BE2C (cell line): Measurements from ENCODE around the gene AP3B1.

Experiments used
- DNase-seq: peaks from one replicate; pipeline ENCODE4 v3.0.0-alpha.2; 2020
- H3K27me3 ChIP-seq: fragments of 250-450 bp; sonication (Bioruptor Pico); 2 replicates; pipeline ENCODE4 v1.5.1; 2020; ENCODE audit warnings: mild to moderate bottlenecking
- H3K36me3 ChIP-seq: fragments of 250-450 bp; sonication (Bioruptor Pico); 2 replicates; pipeline ENCODE4 v1.5.1; 2020; ENCODE audit warnings: mild to moderate bottlenecking
- H3K4me1 ChIP-seq: fragments of 250-450 bp; sonication (Bioruptor Pico); 2 replicates; pipeline ENCODE4 v1.5.1; 2020
- H3K4me3 ChIP-seq: 2 replicates; pipeline ENCODE4 v1.5.1; 2011; ENCODE audit warnings: low read depth, low read length
- H3K9me3 ChIP-seq: fragments of 250-450 bp; sonication (Bioruptor Pico); 2 replicates; pipeline ENCODE4 v1.5.1; 2020
- TF ChIP-seq, protein P1 (sequence below): IDR thresholded peaks from 2 replicates; pipeline ENCODE4 v1.5.1; 2012; ENCODE audit warnings: mild to moderate bottlenecking, low read depth, low read length

Gene AP3B1

GRCh38 chr5:78334811-78335210, 40.3 kb upstream of the AP3B1 start:
- no peak overlapping the region for H3K4me3 ChIP-seq
- no peaks in the 10 kb centered on the region for H3K27me3 ChIP-seq
- H3K9me3 ChIP-seq: no peaks in the 10 kb centered on the region
- DNase-seq: no peak
- TF ChIP-seq, protein P1, sequence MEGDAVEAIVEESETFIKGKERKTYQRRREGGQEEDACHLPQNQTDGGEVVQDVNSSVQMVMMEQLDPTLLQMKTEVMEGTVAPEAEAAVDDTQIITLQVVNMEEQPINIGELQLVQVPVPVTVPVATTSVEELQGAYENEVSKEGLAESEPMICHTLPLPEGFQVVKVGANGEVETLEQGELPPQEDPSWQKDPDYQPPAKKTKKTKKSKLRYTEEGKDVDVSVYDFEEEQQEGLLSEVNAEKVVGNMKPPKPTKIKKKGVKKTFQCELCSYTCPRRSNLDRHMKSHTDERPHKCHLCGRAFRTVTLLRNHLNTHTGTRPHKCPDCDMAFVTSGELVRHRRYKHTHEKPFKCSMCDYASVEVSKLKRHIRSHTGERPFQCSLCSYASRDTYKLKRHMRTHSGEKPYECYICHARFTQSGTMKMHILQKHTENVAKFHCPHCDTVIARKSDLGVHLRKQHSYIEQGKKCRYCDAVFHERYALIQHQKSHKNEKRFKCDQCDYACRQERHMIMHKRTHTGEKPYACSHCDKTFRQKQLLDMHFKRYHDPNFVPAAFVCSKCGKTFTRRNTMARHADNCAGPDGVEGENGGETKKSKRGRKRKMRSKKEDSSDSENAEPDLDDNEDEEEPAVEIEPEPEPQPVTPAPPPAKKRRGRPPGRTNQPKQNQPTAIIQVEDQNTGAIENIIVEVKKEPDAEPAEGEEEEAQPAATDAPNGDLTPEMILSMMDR: no peak
- peaks cover 13% of the 10 kb centered on the region; the same call in 1 of the 2 replicates for H3K4me1 ChIP-seq
- H3K36me3 ChIP-seq: no peaks in the 10 kb centered on the region

DNA sequence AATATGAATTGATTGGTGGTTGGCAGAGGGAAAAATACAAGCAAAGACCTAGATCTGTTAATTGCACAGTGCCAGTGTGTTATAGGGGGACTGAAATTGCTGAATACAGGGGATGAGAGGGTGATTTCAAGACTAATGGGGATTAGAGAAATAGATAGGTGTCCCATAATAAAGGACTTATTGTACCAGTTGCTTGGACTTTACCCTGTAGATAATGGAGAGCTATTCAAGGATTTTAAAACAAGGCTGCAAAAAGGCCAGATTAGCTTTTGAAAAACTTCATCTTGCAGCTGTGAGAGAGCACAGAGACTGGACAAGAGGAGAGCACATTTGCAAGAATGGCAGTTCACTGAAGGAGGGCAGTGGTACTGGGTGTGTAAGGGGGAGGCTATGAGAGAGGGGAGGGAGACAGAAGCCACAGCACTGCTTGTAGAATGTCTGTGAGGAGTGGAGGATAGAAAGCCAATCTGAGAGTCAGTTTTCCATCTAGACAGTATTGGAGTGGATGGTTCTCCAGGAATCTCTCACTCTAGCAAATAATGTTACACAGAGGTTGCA, 37.1 kb upstream of the AP3B1 start:
- H3K27me3 ChIP-seq: no peaks in the 10 kb centered on the region
- H3K4me1 ChIP-seq: peaks cover 17% of the 10 kb centered on the region
- TF ChIP-seq, protein P1: no peak
- no peaks in the 10 kb centered on the region for H3K36me3 ChIP-seq
- H3K4me3 ChIP-seq: no peak overlapping the region
- no peaks in the 10 kb centered on the region for H3K9me3 ChIP-seq
- DNase-seq: no peak

GRCh38 chr5:78328585-78329173, 34.2 kb upstream of the AP3B1 start:
- H3K36me3 ChIP-seq: no peaks in the 10 kb centered on the region
- DNase-seq: no peak
- H3K9me3 ChIP-seq: no peaks in the 10 kb centered on the region
- no peaks in the 10 kb centered on the region for H3K27me3 ChIP-seq
- peaks cover 4% of the 10 kb centered on the region for H3K4me1 ChIP-seq
- no peak overlapping the region for H3K4me3 ChIP-seq
- TF ChIP-seq, protein P1: no peak

GRCh38 chr5:78327761-78328510, 33.4 kb upstream of the AP3B1 start:
- no peak for DNase-seq
- no peaks in the 10 kb centered on the region for H3K27me3 ChIP-seq
- H3K36me3 ChIP-seq: no peaks in the 10 kb centered on the region
- TF ChIP-seq, protein P1: no peak
- H3K4me3 ChIP-seq: no peak overlapping the region
- no peaks in the 10 kb centered on the region for H3K9me3 ChIP-seq
- H3K4me1 ChIP-seq: peaks cover 4% of the 10 kb centered on the region

- no peaks in the 10 kb centered on the region for H3K9me3 ChIP-seq
- no peaks in the 10 kb centered on the region for H3K36me3 ChIP-seq
- H3K4me1 ChIP-seq: peaks cover 4% of the 10 kb centered on the region
- no peaks in the 10 kb centered on the region for H3K27me3 ChIP-seq
- no peak overlapping the region for H3K4me3 ChIP-seq
- DNase-seq: no peak
- TF ChIP-seq, protein P1: no peak
Measured at GRCh38 chr5:78326930-78327329, 32.4 kb upstream of the AP3B1 start.

DNA sequence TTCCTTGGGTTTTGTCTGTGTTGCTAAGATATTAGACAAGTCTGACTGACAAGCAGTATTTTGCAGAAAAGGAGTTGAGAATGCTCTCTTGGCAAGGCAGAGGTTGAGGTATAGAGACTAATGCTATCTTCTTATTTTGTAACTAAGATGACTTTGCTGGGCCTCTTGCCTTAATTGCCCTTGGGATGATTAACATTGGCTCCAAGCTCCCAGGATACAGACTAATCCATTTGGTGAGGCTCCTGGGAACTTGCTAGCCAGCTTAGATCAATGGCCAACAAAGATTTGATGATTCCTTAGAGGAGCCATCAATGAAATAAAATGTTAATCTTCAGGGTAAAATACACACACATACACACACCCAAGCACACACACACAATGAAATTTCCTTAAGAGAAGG, 28.7 kb upstream of the AP3B1 start:
- no peak for DNase-seq
- TF ChIP-seq, protein P1: no peak

More for the DNA sequence above, 28.7 kb upstream of the AP3B1 start:
- no peaks in the 10 kb centered on the region for H3K27me3 ChIP-seq
- H3K4me1 ChIP-seq: peaks cover 4% of the 10 kb centered on the region
- H3K36me3 ChIP-seq: no peaks in the 10 kb centered on the region
- no peak overlapping the region for H3K4me3 ChIP-seq
- H3K9me3 ChIP-seq: no peaks in the 10 kb centered on the region
